ENCODE measurements around the gene PINLYP. TPM values are rescaled to one million over a fixed set of nuclear protein-coding genes. Genes with fewer than 3 reads are reported as not detected.

Gene PINLYP
- total and polyA plus RNA-seq, 2 of the 13 experiments (the other 11 are each of a cell fraction or from before 2014, with no cell fraction given): 0.21 to 0.24 TPM

- TF ChIP-seq ZNF784 (CRISPR knock-in tag; IDR thresholded peaks at IDR 0.05; ENCODE audit: borderline replicate concordance) (peak; percentile 77; the same call in 1 of the 2 replicates), GATAD1 (CRISPR knock-in tag; IDR thresholded peaks at IDR 0.05) (peak; percentile 99), MEIS1 (CRISPR knock-in tag; IDR thresholded peaks at IDR 0.05; ENCODE audit: borderline replicate concordance) (no peak), ARNT2 (CRISPR knock-in tag; IDR thresholded peaks at IDR 0.05; ENCODE audit: low read depth) (peak; percentile 60; the same call in 1 of the 2 replicates), ZBED4 (CRISPR knock-in tag; IDR thresholded peaks at IDR 0.05; ENCODE audit: borderline replicate concordance) (0 out of 2 replicates have a peak, but pooled peaks have one; percentile 20), HDAC1 (CRISPR knock-in tag; IDR thresholded peaks at IDR 0.05) (peak; percentile 81), ZFP37 (CRISPR knock-in tag; IDR thresholded peaks at IDR 0.05; ENCODE audit: borderline replicate concordance) (no peak), DMAP1 (CRISPR knock-in tag; IDR thresholded peaks at IDR 0.05) (peak; percentile 72; the same call in 1 of the 2 replicates), MXD4 (CRISPR knock-in tag; IDR thresholded peaks at IDR 0.05) (peak; percentile 48; the same call in 1 of the 2 replicates), RXRA (CRISPR knock-in tag; IDR thresholded peaks at IDR 0.05) (peak; percentile 56; the same call in 1 of the 2 replicates), POGZ (CRISPR knock-in tag; IDR thresholded peaks at IDR 0.05) (0 out of 2 replicates have a peak, but pooled peaks have one; percentile 29), ZFP36L1 (CRISPR knock-in tag; IDR thresholded peaks at IDR 0.05) (0 out of 2 replicates have a peak, but pooled peaks have one; percentile 35), PAF1 (CRISPR knock-in tag; IDR thresholded peaks at IDR 0.05) (no peak), SALL2 (CRISPR knock-in tag; IDR thresholded peaks at IDR 0.05) (peak; percentile 79; the same call in 1 of the 2 replicates), POGK (CRISPR knock-in tag; conservative IDR thresholded peaks at IDR 0.05) (peak; percentile 34), ZNF18 (CRISPR knock-in tag; IDR thresholded peaks at IDR 0.05; ENCODE audit: insufficient replicate concordance) (no peak), ZKSCAN1 (IDR thresholded peaks at IDR 0.05; ENCODE audit: low read length) (0 out of 2 replicates have a peak, but pooled peaks have one; percentile 36), CBX2 (IDR thresholded peaks at IDR 0.05; ENCODE audit: low read depth, low read length) (no peak), CBX2 (CRISPR knock-in tag; IDR thresholded peaks at IDR 0.05; ENCODE audit: low read depth) (no peak), SMARCE1 (IDR thresholded peaks at IDR 0.05; ENCODE audit: borderline replicate concordance) (no peak), KDM5B (CRISPR knock-in tag; IDR thresholded peaks at IDR 0.05; ENCODE audit: borderline replicate concordance) (peak; percentile 68; the same call in 1 of the 2 replicates), MED1 (CRISPR knock-in tag; IDR thresholded peaks at IDR 0.05) (peak; percentile 34)
These were observed 20.6 kb downstream of the PINLYP start, which contains the start of the genes IRGQ and ZNF576 (continued) for GRCh38 chr19:43595999-43596841.

Data from HepG2 (cell line).